ENCODE data around the gene HK3.

GRCh38 chr5:176880366-176881020, 18.7 kb downstream of the HK3 start:
- TF ChIP-seq POLR2A (IDR thresholded peaks at IDR 0.05) = no peak
- TF ChIP-seq CTCF (IDR thresholded peaks at IDR 0.05) = no peak
- no peak for TF ChIP-seq EP300 (IDR thresholded peaks at IDR 0.05; ENCODE audit: low read depth)
- no peak for TF ChIP-seq POLR2AphosphoS5 (IDR thresholded peaks at IDR 0.05)

Data from transverse colon (tissue), 4 donors.